NK-92 (cell line): ENCODE data around the gene GID8.
"Not testable (repeated sequence)": the region's sequence is repeated elsewhere in the genome, so short reads cannot be mapped to it uniquely, and the experiment has no call there.

Experiments
- DNase-seq: peaks from one replicate; lab custom pipeline; 2025; ENCODE audit not compliant: unreplicated experiment; lab: John Stamatoyannopoulos, UW

The GID8 gene

GRCh38 chr20:62957136-62958117 is 19.5 kb downstream of the GID8 start:
- no peak for DNase-seq

GRCh38 chr20:62958388-62959100 is 20.6 kb downstream of the GID8 start:
- DNase-seq, result no peak

- DNase-seq, result no peak
These were observed 21.4 kb downstream of the GID8 start for GRCh38 chr20:62959101-62959971.

GRCh38 chr20:62959998-62960436 is 22.1 kb downstream of the GID8 start:
- DNase-seq, result no peak

GRCh38 chr20:62960446-62961309 is 22.7 kb downstream of the GID8 start:
- DNase-seq, result not testable (repeated sequence)

- DNase-seq, result no peak
These were observed 23.4 kb downstream of the GID8 start for GRCh38 chr20:62961310-62961783.

- DNase-seq, result no peak
These were observed 23.9 kb downstream of the GID8 start for GRCh38 chr20:62961799-62962198.

GRCh38 chr20:62962221-62962879 is 24.4 kb downstream of the GID8 start:
- DNase-seq, result no peak

GRCh38 chr20:62962891-62963613 is 25.1 kb downstream of the GID8 start:
- DNase-seq, result no peak

GRCh38 chr20:62963614-62964397 is 25.9 kb downstream of the GID8 start:
- DNase-seq, result no peak

- DNase-seq, result no peak
These were observed 26.8 kb downstream of the GID8 start for GRCh38 chr20:62964700-62965099.

GRCh38 chr20:62965363-62965771 is 27.4 kb downstream of the GID8 start:
- DNase-seq, result no peak

GRCh38 chr20:62966212-62967148 is 28.5 kb downstream of the GID8 start:
- no peak for DNase-seq

- no peak for DNase-seq
These were observed 29.2 kb downstream of the GID8 start for GRCh38 chr20:62967149-62967501.

GRCh38 chr20:62967628-62968351 is 29.8 kb downstream of the GID8 start:
- DNase-seq, result no peak
